GM21825 (cell line): ENCODE data around the gene CFAP92.
"Not testable (repeated sequence)": the region's sequence is repeated elsewhere in the genome, so short reads cannot be mapped to it uniquely, and the experiment has no call there.

Experiments
- ATAC-seq: cut with Tn5 transposase; IDR thresholded peaks from one replicate; pipeline ENCODE4 v1.9.1; 2021; ENCODE audit warnings: mild to moderate bottlenecking, moderate library complexity; ENCODE audit not compliant: unreplicated experiment

CFAP92 gene

GRCh38 chr3:128906031-128906803 lies 87.7 kb downstream of the CFAP92 start:
- no peak for ATAC-seq

GRCh38 chr3:128903501-128903900 lies 90.4 kb downstream of the CFAP92 start:
- ATAC-seq, result no peak

- no peak for ATAC-seq
These were observed 91.5 kb downstream of the CFAP92 start for GRCh38 chr3:128902426-128902825.

GRCh38 chr3:128895843-128896697 lies 97.8 kb downstream of the CFAP92 start:
- ATAC-seq, result no peak

GRCh38 chr3:128889139-128889894 lies 104.6 kb downstream of the CFAP92 start:
- no peak for ATAC-seq

- no peak for ATAC-seq
These were observed 108.9 kb downstream of the CFAP92 start for GRCh38 chr3:128884992-128885391.

- no peak for ATAC-seq
These were observed 111.2 kb downstream of the CFAP92 start for GRCh38 chr3:128882719-128883118.

- no peak for ATAC-seq
These were observed 112.3 kb downstream of the CFAP92 start for GRCh38 chr3:128881576-128881975.

- not testable (repeated sequence) for ATAC-seq
These were observed 113.4 kb downstream of the CFAP92 start for GRCh38 chr3:128880455-128880854.

- no peak for ATAC-seq
These were observed 113.9 kb downstream of the CFAP92 start for GRCh38 chr3:128879991-128880390.

GRCh38 chr3:128879125-128879969 lies 114.5 kb downstream of the CFAP92 start, which contains the start of gene ACAD9:
TSS of gene ACAD9 (plus strand) at chr3:128879620. CDS start at chr3:128879692, 72 bp downstream.
- ATAC-seq, result peak; percentile 89

- ATAC-seq, result peak; percentile 19
These were observed 115.2 kb downstream of the CFAP92 start for GRCh38 chr3:128878556-128879124.

- ATAC-seq, result no peak
These were observed 115.8 kb downstream of the CFAP92 start for GRCh38 chr3:128878011-128878457.

- no peak for ATAC-seq
These were observed 118.2 kb downstream of the CFAP92 start for GRCh38 chr3:128875556-128876120.

GRCh38 chr3:128874481-128875180 lies 119.2 kb downstream of the CFAP92 start:
- no peak for ATAC-seq

- ATAC-seq, result no peak
These were observed 120.4 kb downstream of the CFAP92 start for GRCh38 chr3:128873244-128874022.

GRCh38 chr3:128872744-128873143 lies 121.1 kb downstream of the CFAP92 start:
- ATAC-seq, result no peak

- no peak for ATAC-seq
These were observed 121.6 kb downstream of the CFAP92 start for GRCh38 chr3:128872282-128872681.
